HG03135 (cell line): Measurements from ENCODE around the gene CYTH1.

Experiments used
- ATAC-seq: cut with Tn5 transposase; IDR thresholded peaks from one replicate; pipeline ENCODE4 v1.9.1; 2021; ENCODE audit warnings: mild to moderate bottlenecking, moderate library complexity; ENCODE audit not compliant: unreplicated experiment

CYTH1 gene

GRCh38 chr17:78718575-78719208, 63.4 kb downstream of the CYTH1 start:
- no peak for ATAC-seq

GRCh38 chr17:78717431-78717980, 64.6 kb downstream of the CYTH1 start:
- ATAC-seq: no peak

GRCh38 chr17:78716814-78717393, 65.2 kb downstream of the CYTH1 start:
- ATAC-seq: no peak

GRCh38 chr17:78716292-78716691, 65.8 kb downstream of the CYTH1 start:
- no peak for ATAC-seq

GRCh38 chr17:78715876-78716275, 66.2 kb downstream of the CYTH1 start:
- no peak for ATAC-seq

GRCh38 chr17:78715000-78715771, 66.9 kb downstream of the CYTH1 start:
- ATAC-seq: no peak

GRCh38 chr17:78714534-78714933, 67.5 kb downstream of the CYTH1 start:
- ATAC-seq: no peak

GRCh38 chr17:78712043-78712442, 70.0 kb downstream of the CYTH1 start:
- ATAC-seq: no peak

- ATAC-seq: no peak
Observed at GRCh38 chr17:78710607-78711006, 71.5 kb downstream of the CYTH1 start.

- ATAC-seq: no peak
Observed at GRCh38 chr17:78709751-78710181, 72.3 kb downstream of the CYTH1 start.

GRCh38 chr17:78709119-78709681, 72.9 kb downstream of the CYTH1 start:
- peak; percentile 48 for ATAC-seq

GRCh38 chr17:78708510-78708973, 73.5 kb downstream of the CYTH1 start:
- no peak for ATAC-seq

GRCh38 chr17:78707923-78708322, 74.2 kb downstream of the CYTH1 start:
- ATAC-seq: no peak

- ATAC-seq: no peak
Observed at GRCh38 chr17:78707016-78707415, 75.1 kb downstream of the CYTH1 start.

- ATAC-seq: peak; percentile 42
Observed at GRCh38 chr17:78706271-78706915, 75.7 kb downstream of the CYTH1 start.

- ATAC-seq: no peak
Observed at GRCh38 chr17:78705071-78705470, 77.0 kb downstream of the CYTH1 start.

GRCh38 chr17:78704594-78704993, 77.5 kb downstream of the CYTH1 start:
- ATAC-seq: no peak

- no peak for ATAC-seq
Observed at GRCh38 chr17:78697554-78698343, 84.3 kb downstream of the CYTH1 start.

- no peak for ATAC-seq
Observed at GRCh38 chr17:78697122-78697521, 85.0 kb downstream of the CYTH1 start.
